Activated naive CD4-positive, alpha-beta T cell treated with Interleukin-2 at 50 U/mL for 16 hours (primary cell): ENCODE measurements around the gene C18orf63.
"Not testable (repeated sequence)": the region's sequence is repeated elsewhere in the genome, so short reads cannot be mapped to it uniquely, and the experiment has no call there.

Source experiments
- DNase-seq: peaks from one replicate; pipeline ENCODE4 v3.0.0-alpha.2; 2020

C18orf63 gene

DNA sequence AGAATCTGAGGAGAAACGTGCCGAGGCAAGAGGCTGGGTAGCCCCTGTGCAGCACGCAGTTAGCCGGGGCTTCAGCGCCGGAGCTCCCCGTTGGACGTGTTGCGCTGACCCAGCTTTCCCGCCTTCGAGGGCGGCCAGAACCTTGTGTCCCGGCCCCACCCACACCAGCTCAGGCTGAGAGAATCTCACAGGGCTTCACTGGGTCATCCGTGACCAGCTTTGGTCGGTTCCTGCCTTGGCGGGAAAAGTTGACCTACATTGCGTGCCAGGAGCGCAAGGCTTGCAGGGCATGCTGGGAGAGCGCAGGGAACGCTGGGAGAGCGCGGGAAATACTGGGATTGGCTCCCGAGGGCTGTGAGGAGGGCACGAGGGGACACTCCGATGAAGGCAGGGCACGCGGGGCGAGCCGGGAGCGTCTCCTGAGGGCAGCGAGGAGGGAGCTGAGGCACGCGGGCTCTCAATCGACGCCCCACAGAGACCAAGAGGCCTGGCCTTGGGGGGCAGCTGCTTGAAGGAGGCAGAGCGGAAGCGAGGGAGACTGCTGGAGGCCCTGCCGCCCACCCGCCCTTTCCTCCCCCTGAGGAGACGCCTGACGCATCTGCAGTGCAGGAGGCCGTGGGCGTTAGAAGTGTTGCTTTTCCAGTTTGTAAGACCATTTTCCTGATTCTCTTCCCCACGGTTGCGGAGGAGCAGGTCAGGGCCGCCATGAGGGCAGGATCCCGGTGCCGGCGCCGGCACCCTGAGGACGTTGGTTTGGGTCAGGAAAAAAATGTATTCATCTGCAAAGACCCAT is at the start of gene C18orf63:
TSS of gene C18orf63 (plus strand) at position 376 of the 793 bp plus-strand sequence. CDS start 2,027 bp downstream, outside the sequence.
- no peak for DNase-seq

DNA sequence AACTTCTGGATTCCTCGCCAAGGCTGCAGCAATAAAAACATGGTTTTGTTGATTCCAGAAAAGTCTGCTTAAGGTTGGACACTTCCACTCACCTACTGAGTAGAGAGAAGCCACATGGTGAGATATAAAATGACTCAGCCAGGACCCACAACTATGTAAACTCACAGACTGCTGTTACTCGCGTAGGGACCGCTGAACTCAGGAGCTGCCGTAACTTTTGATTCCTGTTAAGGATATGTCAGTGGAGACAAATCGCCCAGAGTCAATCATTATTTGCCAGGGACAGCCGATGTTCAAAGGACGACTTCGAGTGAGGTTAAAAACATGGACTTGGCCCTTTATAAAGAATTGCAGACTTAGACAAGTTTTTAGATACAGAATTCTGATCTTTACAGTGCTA is 49.5 kb upstream of the C18orf63 start:
- DNase-seq: no peak

DNA sequence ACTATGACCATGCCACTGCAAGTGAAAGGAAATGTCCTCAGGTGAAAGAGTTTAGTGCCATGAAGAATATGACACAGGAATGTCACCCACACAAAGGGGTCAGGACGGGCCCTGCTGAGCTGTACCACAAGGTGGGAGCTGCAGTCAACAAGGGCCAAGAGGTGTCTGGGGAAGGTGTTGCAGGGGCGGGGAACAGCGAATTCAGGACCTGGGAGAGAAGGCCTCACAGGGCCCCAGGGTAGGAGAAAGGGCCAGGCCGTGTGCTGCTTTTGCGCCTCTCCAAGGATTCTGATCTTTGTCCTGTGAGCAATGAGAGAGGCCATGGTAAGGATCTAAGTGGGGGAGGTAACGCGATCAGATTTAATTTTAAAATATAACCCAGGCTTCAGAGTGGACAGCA is 47.5 kb upstream of the C18orf63 start:
- DNase-seq: no peak

DNA sequence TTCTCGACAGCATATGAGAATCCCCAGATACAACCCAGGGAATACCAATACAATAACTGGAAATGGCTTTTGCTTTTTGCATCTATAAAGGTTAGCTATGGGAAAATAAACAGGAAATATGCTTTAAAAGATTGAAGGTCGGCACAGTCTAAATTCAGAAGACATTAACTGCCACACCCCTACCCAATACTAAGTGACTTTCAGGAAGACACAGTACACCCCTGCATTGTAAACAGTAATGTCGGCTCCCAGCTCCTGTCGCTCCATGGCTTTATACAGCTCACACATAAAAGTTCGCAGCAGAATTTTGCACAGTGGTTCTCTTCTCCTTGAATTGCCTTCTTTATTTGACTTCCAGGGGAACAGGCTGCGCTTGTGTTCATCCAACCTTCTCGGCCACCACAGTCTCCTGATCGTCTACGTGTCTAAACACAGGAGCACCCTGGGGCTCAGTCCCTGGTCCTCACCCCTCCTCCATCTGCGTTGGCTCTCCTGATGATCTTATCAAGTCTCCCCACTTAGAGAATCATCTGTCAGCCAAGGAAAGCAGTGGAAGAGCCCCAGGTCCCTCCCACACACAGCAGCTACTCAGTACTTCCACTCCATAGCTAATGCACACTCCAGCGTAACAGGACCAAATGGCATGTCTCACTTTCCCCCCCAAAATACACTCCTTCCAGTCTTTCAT is 46.6 kb upstream of the C18orf63 start:
- no peak for DNase-seq

DNA sequence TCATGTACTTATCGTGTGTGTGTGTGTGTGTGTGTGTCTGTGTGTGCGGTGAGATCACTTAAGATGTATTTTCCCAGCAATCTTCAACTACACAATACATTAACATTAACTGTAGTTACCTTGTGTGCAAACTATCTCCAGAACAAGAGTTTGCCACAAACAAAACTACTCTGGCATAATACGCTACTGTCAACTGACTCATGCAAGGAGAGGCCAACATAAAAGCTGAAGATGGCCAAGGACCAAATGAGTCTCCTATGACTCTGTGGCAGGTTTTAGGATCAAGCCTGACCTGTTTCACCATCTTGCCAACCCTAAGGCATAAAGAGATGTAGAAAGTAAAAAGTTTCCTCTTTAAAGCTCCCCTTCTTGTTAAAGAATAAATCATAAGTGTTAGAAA is 44.0 kb upstream of the C18orf63 start:
- DNase-seq: no peak

DNA sequence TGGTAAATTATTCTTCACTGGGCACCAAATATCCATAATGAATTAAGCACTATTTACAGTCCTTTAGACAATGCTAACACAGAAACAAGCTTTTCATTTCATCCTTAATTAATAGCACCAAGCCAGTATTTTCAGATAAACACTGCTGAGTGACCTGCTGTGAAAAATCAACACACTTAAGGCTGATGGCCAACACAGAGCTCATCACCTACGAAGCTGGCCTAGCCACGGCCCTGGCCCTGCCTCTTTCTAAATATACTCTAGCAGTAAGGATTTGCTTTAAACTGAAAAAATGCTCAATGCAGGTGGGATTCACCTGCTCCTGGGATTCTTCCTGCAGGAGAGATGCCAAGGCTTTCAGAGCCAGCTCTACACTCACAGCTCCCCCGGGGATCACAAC is 42.2 kb upstream of the C18orf63 start:
- DNase-seq: no peak

DNA sequence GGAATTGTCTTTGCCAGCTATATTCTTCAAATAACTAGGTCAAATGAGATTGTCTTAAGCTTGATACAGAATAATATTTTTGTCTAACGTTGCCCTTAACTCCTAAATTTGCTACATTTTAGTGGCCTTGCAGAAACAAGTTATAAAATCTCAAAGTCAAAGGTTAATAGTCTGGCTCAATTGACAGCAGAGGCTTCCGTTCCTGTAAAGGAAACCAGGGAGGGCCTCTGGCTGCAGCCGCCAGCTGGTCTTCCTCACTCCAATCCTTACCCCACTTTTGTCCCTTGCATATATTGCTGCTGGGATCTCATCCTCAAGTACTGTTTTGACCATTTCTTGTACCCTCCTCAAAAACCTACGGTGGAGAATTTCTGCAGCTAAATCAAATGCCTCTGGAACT is 40.9 kb upstream of the C18orf63 start:
- no peak for DNase-seq

DNA sequence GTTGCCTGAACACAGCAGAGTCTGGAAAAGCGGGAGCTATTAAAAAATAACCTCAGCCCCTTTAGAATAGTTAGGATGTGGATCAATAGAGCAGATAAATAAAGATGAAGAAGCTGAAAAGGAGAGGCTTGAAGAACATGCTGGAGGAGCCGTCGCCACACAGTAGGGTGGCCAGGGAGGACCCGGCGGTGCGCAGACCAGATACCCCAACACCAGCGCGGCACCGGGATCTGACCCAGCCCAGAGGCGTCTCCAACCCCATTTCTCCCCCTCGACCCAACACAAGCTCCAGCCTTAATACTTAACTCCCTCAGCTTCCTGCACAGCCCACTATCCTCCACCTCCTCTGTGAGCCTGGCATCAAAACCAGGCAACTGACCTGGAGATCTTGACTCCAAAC is 39.9 kb upstream of the C18orf63 start:
- no peak for DNase-seq

DNA sequence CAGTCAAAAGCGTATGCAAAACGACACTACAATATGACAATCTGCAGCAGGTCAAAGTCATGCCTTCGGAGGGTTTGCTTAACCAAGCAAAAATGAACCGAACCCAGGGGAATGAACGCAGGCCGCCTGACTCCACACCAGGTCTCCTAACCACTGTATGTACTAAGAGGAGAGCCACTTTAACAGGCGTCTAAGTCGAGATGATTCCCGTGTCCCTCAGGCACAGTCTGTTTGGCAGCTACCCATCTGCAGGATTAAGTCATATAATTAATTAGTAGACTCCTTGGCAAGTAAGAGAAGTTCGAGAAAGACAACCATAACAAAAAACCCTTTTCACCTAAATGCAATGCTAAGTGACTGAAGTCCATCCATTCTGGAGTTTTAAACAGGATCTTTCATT is 39.0 kb upstream of the C18orf63 start:
- no peak for DNase-seq

DNA sequence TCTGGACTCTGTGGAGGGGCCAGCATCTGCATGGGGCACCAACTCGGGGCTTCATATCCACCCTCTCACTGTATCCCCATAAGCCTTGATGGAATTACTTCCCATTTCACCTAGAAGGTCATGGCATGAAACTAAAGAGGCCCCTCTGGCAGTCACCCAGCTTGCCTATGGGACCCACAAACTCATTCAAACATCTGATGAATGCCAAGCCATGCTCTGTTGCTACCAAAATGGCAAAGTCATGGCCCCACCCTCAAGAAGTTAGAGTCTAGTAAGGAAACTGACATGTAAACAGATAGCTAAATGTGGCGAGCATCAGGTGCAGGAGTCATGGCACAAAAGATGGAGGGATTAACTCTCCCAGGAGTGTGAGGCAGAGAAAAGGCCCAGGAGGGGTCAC is 38.3 kb upstream of the C18orf63 start:
- DNase-seq: no peak

DNA sequence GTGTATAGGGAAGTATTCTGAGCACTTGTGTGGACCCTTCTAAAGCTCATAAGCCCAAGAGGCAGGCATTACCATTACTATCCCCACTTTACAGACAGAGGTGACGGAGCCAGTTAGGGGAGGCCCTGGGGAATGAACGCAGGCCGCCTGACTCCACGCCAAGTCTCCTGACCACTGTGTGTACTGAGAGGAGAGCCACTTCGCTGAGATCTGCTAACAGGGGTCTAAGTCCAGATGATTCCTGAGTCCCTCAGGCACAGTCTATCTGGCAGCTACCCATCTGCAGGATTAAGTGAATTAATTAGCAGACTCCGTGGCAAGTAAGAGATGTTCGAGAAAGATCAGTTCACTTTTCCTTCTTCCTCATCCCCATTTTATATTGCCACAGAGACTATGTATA is 37.6 kb upstream of the C18orf63 start:
- DNase-seq: no peak

DNA sequence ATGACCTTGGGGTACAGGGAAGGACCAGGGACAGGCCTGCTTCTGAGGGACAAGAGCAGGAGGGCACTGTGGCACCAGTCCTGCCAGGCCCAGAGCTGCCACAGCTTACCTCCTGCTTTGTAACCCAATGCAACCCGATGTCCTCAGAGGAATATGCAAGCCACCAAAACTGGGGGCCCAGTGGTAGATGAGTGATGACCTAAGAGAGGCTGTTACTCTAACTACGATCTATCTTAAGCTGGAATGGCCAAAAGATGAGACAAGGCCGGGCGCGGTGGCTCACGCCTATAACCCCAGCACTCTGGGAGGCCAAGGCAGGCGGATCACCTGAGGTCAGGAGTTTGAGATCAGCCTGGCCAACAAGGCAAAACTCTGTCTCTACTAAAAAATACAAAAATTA is 36.7 kb upstream of the C18orf63 start:
- no peak for DNase-seq

DNA sequence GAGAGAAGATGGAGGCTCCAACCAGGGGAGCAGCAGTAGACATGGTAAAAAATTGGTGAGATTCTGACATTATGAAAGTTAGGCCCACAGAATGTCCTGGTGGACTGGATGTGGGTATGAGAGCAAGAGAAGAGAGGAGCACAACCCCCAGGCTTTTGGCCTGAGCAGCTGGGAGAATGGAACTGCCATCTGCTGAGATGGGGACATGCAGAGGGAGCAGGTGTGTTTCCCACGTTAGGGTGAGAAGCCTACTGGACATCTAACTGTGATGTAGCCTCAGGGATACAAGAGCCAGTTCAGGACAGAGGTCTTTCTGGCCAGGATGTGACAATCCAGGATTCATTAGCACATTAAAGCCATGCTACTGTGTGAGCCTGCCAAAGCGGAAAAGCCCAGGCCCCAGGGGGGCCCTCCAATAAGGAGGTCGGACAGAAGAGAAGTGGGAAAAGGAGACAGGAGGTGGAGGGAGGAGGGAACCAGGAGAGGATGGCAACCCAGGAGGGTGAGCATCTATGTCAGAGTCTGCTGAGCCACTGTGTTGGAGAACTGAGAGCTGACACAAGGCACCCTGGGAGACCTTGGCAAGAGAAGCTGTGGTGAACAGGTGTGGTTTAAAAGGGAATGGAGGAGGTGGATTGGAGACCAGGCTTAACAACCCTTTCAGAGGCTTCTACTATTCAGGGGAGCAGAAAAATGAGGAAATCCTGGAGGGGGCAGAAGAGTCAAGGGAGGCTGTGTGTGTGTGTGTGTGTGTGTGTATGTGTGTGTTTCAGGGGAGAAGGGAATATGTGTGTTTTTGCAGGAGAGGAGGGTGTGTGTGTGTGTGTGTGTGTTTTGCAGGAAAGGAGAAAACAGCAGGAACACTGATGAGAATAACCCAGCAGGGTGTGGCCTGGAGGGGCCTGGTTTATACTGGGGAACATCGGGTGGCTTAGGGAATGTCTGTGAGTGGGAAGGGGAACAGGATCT is 34.3 kb upstream of the C18orf63 start:
- DNase-seq: no peak

DNA sequence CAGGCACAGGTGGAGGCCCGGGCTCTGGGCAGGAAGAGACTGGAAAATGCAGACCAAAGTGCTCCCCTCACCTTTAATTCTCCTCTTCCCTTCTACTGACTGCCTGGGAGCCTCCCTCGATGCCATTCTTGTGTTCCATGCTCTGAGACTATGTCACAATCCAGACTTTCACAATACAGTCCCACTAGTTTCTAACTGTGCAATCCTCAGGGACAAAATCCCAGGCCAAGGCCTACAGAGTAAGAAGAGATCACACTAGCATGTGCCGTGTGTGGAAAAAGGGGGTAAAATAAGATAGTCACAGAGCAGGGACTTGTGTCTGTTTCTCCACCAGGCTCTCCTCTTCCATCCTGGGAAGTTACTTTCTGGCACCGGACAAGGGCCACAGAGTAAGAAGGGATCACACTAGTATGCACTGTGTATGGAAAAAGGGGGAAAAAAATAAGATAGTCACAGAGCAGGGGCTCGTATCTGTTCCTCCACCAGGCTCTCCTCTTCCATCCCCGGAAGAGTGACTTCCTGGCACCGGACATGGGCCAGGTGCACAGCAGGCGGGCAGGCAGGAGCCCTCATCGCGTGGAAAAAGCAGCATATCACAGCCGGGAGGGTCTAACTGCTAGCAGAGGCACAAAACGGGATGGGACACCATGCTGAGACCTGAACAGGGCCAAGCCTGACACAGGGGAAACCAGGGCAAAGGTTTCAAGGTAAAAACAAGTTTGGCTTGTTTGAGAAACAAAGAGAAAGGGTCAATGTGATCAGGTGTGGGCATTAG is 33.5 kb upstream of the C18orf63 start:
- DNase-seq: no peak

DNA sequence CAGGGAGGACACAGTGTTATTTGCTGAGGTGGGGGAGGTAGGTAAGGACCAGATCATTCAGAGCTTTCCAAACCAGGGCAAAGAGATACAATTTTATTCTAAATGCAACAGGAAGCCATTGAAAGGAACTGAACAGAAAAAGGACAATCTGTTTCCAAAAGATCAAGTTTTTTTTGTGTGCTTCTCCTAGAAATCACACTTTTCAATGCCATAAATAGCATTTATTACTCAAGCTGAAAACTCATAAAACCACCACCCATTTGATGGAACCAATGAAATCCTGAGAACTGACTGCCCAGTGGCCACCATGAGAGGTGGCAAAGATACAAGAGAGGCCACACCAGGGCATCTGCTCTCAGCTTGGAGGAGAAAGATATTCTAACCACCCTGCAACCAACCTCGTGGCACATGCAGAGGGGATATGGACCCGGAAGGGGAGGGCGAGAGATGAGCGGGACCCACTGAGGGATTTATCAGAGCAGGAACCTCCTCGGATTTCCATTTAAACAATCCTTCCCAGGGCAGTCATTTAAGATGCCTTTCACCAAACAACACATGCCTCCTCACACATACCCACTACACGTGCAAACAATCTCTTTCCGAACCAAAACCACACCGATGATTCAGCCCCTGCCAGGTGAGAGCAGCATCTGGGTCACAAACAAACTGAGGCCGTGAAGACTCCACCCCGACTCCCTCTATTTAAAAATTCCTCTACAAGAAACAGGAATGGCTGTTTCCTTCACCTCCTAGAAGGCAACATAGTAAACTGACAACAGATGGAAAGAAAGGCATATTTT is 32.7 kb upstream of the C18orf63 start:
- DNase-seq: no peak

DNA sequence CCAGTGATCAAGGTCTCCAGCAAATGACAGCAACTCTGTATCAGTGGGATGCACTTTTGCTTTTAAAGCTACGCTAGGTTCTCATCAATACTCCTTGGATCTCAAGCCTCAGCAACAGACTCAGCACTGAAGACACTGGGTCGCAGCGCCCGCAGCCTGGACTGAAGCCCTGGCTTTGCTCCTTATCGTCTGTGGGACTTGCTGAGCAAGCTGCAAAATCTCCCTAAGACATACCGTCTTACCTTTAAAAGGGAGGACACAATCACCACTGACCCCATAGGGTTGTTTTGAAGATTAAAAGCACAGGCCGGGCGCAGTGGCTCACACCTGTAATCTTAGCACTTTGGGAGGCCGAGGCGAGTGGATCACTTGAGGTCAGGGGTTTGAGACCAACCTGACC is 32.0 kb upstream of the C18orf63 start:
- DNase-seq: no peak

DNA sequence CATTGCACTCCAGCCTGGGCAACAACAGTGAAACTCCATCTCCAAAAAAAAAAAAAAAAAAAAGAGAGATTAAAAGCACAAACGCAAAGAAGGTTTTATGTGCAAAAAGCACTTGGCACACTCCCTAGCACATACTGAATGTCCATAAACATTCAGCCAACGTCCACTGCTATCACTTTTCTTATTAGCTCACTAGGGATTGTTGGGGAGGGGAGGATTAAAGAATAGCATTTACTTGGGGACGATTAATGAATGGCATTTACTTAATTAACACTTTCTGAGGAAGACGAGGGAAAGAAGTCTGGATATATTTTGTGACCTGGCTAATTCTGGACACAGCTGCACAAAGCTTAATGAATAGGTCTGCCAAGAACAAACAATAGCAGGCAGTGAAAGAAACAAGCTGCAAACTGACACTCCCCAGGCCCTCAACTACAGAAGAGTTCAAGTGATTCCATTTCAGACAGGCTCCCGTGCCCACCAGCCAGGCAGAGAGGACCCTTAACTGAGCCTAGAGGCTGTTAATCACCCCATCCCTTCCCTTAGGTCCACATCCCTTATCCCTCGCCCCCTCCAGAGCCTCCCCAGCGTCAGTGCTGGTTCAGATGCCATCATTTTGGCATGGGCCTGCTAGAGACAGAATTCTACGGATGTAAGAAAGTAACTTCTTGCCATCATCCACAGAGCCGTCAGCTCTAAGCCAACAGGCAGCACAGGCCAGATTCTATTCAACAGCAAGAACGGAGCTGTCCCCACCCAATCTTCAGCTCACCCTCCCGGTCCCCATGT is 31.3 kb upstream of the C18orf63 start:
- no peak for DNase-seq

DNA sequence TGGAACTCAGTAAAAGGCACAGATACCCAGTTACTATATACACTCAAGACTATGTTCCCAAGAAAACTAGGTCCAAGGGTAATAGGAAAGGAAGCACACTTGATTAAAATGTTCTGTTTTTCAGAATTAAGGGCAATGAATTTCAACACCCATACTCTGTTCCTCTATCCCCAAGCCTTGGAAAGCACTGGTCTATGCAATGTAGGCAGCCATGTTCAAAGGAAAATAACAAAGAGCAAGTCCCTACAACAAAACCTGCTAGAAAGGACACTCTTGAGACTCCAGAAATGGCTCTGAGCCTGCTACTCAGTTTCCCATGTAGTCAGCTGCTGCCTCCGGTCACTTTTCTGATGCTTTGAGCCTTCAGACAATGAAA is 30.7 kb upstream of the C18orf63 start:
- no peak for DNase-seq

DNA sequence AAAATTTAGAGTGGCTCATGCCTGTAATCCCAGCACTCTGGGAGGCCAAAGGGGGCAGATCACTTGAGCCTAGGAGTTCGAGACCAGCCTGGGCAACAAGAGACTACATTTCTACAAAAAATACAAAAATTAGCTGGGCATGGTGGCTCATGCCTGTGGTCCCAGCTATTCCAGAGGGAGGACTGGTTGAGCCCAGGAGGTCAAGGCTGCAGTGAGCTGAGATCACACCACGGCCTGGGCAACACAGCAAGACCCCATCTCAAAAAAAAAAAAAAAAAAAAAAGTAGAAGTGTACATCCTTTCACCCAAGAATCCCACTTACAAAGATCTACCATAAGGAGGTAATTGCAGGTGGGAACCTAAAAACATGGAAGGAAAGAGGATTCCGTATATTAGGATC is 30.1 kb upstream of the C18orf63 start:
- DNase-seq: not testable (repeated sequence)

DNA sequence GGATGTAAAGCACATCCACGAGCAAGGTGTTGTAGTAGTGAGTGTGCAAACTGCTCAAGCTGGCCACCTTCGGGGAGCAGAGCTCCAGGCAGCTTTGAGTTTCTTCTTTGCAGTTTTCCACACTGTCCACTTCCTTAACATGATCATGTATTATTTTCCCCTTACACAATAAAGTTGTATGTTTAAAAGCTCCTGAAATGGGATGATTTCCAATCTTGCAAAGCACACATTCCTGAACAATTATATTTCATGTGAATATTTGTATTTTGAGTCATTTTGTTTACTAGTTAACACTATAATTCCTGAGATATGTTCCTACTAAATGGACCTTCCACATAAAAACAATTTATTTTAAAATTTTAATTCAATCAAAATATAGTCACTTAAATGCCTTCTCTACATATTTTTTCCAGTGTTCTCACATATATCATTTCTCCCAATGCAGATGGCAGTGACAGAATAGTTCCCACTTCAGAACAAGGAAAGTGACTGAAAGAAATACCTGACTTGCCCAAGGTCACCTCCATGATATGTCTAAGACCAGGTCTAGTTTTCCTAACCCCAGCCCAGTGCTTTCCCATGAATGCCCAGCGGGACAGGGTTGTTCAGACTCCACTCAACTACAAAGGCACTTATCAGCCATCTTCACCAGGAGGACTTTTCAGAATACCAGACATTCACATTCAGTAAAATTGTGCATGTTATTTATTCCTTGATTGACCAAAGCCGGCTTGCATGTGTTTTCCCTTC is 29.4 kb upstream of the C18orf63 start:
- DNase-seq: no peak
